HG03565 (cell line): ENCODE data around the gene PERM1.
"Not testable (repeated sequence)": the region's sequence is repeated elsewhere in the genome, so short reads cannot be mapped to it uniquely, and the experiment has no call there.

ENCODE experiments used
- ATAC-seq: cut with Tn5 transposase; IDR thresholded peaks from one replicate; pipeline ENCODE4 v1.9.1; 2021; ENCODE audit warnings: mild to moderate bottlenecking, moderate library complexity; ENCODE audit not compliant: unreplicated experiment

The PERM1 gene, protein sequence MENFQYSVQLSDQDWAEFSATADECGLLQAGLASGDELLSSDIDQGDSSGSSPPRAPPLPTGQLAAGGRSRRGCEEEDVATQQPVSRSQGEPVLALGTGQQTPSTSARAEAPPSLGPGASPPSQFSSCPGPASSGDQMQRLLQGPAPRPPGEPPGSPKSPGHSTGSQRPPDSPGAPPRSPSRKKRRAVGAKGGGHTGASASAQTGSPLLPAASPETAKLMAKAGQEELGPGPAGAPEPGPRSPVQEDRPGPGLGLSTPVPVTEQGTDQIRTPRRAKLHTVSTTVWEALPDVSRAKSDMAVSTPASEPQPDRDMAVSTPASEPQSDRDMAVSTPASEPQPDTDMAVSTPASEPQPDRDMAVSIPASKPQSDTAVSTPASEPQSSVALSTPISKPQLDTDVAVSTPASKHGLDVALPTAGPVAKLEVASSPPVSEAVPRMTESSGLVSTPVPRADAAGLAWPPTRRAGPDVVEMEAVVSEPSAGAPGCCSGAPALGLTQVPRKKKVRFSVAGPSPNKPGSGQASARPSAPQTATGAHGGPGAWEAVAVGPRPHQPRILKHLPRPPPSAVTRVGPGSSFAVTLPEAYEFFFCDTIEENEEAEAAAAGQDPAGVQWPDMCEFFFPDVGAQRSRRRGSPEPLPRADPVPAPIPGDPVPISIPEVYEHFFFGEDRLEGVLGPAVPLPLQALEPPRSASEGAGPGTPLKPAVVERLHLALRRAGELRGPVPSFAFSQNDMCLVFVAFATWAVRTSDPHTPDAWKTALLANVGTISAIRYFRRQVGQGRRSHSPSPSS

DNA sequence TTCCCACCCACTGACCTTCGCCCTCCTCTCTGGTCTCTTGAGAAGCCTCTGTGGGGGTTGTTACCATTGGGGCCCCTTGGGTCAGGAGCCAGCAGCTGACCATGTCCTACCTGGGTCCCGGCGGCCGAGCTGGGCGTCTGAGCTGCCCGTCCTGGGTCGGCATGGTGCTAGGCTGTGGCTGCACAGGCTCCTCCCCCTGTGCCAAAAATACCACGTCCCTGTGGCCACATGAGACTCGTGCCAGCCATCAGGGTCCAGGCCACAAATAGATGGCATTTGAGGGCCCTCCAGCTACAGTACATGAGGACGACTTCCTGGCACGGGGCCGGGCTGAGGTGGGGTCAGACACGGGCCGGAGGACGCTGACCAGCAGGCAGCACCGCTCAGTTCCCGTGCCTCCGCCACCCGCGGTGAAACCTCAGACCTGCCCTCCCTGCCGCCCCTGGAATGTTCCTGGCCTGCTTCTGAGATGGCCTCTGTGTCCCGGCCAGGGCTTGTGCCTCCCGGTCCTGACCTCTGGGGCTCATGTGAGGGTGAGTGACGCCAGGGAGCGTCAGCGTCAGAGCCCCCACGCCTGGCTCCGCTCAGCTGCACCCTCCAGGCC, at the start of gene PERM1:
TSS of gene PERM1 (minus strand) at position 139 of the 604 bp plus-strand sequence. CDS start 1,064 bp downstream, outside the sequence.
- ATAC-seq, result no peak

DNA sequence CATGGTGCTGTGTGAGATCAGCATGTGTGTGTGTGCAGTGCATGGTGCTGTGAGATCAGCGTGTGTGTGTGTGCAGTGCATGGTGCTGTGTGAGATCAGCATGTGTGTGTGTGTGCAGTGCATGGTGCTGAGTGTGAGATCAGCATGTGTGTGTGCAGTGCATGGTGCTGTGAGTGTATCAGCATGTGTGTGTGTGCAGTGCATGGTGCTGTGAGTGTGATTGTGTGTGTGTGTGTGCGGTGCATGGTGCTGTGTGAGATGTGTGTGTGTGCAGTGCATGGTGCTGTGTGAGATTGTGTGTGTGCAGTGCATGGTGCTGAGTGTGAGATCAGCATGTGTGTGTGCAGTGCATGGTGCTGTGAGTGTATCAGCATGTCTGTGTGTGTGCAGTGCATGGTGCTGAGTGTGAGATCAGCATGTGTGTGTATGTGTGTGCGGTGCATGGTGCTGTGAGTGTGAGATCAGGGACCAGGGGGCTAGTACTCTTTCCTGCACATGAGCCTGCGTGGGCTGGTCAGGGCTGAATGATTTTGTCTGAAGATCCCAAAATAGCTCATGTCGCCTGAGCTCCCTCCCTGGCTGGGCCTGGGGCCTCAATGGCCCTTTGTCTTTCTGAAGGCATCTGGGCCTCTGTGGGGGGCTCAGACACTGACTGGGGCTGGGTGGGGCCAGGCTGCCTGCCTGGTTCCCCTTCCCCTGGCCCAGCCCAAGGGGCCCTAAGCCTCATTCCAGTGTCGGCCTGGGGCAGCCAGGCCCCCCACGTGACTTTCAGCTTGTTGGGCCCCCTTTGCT, 49.2 kb upstream of the PERM1 start:
- ATAC-seq, result not testable (repeated sequence)

DNA sequence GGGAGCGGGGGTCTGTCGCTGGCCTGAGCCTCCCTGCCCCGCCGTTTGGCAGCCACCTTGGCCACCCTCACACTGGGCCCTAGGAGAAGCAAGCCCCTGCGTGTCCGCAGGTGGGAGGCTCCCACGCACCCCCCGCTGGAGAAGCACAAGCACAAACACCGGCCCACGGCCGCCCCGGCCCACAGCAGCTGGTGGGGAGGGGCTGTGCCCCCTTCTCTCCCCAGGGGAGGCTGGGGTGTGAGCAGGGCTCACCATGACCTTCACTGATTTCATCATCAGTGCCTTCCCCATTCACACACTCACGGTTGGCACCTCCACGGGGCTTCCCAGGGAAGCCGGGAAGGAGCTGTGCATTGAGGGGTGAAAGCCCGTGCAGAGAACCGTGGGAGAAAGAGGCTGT, 45.9 kb upstream of the PERM1 start:
- no peak for ATAC-seq

DNA sequence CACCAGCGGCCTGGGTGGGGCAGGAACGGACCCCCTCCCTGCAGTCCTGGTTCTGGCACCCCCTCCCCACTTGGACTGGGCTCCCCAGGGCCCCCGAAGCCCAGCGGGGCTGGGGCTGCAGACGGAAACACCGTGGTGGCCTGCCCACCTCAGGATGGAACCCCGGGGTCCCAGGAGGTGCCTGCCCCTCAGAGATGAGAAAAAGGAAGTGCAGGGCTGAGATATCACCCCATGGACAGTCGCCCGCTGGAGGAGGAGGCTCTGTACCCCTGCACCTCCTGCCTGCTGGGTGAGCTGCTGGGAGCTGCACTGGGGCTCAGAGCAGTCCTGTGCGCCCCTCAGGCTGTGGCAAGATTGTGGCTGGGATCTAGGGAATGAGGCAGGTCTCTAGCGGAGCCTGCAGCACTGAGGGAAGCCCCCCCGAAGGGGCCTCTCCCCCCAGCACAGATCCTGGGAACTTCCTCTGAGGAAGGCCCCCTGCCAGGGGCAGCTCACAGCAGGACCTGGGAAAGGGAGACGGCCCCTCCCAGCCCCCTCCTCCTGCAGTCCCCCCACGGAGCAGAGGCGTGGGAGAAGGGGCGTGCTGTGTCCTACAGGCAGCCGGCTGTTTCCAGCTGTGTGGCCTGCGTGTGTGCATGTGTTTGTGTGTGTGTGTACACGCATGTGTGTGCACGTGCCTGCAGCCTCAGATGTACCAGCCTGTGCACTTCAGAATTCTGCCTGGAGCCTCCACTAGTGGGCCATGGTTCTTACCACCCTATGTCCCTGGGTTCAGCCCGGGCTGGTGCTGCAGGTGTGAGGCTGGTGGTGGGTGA, 44.9 kb upstream of the PERM1 start:
- no peak for ATAC-seq

DNA sequence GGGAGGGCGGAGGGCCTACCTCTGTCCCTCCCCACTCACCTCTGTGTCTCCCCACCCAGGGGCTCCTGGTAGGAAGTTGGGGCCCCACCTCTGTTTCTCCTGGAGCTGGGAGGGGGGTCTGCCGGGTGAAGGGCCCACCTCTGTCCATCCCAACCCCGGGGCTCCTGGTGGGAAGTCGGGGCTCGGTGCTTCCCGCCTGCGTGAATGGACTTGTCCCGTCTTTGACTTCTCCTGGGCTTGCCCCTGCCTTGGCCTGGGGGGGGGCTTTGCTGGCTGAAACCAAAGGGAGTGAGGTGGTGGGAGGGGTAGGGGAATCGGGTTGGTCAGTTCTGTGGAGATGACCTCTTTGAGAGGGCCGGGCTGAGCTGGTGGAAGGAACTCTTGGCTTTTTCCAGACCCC, 43.8 kb upstream of the PERM1 start:
- no peak for ATAC-seq

DNA sequence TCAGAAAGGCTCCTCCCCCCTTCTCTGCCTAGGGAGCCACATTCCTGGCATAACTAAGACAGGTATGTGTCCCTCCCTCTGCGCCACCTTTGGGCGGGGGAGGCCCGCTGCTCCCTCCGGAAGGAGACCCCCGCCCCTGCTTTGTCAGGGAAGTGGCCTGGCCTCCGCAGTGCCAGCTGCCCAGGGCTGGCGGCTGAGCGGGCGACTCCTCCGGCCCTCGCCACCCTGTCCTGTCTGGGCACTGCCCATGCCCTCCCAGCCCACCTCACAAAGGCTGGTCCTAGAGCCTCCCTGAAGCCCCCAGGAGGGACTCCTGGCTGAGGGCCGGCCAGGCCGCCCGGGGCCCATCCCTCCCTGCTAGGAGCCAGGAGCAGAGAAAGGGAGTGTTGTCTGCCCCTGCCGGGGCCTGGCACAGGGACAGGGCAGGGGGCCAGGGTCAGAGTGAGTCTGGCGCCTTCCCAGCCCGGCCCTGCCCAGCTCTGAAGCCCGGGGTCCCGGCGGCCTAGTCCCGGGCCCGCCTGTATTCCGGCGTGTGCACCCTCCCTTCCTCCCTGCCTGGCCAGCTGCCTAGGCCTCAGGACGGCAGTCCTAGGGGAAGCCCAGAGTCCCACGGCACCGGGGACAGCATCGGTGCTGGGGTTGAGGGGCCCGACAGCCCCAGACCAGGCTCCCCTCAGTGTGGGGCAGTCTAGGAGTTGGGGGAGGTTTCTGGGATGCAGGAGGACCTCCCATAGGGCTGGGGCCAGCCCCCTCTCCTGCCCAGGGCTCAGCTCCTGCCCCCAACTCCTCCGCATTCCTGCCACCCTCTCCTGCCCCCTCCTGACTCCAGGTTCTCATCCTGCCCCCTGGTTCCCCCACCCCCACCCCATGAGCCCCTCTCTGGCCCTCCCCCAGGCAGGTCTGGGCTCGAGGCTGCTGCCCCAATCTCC, 43.1 kb upstream of the PERM1 start:
- no peak for ATAC-seq

DNA sequence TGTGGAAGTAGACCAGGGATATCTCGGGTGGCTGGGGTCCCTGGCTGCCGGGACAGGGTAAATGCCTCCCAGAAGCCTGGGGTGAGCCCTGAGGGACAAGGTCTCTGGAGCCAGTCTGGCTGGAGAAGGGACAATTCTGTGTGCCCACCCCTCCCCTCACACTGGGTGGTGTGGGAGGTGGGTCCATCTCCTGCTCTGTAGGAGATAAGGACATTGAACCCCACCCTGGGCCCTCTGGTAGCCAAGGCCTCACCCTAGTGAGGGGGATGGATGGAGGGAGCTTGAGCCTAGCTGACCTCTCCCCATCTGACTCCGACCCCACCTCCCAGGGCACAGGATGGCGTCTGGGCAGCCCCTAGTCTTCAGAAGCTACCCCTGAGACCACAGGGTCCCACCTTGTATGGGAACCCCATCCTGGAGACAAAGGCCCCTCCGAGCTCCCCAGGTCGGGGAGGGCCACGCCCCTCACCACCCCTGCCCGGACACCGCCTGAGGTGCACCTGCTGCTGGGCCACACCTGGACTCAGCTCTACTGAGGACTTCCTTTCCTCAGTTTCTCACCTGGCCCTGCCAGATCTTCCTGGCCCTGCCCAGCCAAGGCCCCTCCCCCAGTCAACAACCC, 42.4 kb upstream of the PERM1 start:
- ATAC-seq, result no peak

DNA sequence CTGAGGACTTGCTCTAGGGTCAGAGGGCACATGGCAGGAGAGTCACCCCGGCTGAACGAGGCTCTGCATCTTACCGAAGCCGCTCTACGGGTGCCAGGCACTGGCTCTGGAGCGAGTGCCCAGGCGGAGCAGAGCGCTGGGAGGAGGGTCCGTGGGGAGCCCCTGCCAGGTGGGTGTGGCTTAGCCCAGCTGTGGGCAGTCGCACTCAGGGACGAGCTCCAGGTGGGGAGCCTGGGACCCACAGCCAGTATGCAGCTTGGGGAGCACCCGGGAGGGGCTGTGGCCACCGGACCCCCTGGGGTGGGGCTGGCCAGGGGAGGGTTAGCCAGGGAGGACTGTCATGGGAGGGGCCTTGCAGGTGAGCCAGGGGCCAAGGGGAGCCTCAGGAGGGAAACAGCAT, 41.8 kb upstream of the PERM1 start:
- no peak for ATAC-seq

DNA sequence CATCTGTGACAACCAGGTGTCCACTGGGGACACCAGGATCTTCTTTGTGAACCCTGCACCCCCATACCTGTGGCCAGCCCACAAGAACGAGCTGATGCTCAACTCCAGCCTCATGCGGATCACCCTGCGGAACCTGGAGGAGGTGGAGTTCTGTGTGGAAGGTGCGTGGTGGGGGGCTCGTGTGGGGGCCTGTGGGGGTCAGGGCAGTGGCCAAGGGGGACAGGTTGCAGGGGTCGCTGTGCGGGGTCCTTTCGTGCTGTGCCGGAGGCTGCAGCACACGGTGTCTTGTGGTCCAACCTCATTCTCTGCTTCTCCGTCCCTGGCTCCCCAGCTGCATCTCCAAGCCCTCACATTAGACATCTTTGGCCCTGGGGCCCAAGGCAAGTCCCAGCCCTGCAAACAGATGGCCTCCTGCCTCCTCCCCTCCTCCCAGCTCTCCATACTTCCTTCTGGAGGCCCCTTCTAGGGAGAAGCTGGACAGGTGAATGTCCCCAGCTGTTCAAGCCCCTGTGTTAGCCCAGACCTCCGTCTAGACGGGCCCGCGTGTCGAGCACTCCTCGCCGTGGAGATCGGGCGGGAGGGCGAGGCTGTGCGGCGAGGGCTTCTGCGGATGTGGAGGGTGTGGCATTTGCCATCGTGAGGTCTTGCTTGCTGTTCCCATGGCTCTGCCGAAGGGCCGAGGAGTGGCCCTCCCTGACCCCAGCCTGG, 40.6 kb upstream of the PERM1 start:
- no peak for ATAC-seq

DNA sequence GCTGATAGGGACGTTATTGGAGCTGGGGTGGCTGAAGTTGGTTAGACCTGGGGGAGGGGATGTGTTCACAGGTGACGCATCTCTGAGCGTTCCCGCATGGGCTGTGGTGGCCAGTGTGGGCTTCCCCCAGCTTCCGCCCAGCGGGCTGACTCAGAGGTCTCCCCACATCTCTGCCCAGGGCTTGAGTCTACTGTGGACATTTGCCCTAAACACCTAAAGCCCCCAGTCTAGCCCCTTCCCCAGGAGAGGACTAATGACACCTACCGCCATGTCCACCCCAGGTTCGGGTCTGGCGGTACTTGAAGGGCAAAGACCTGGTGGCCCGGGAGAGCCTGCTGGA, 40.0 kb upstream of the PERM1 start:
- no peak for ATAC-seq

DNA sequence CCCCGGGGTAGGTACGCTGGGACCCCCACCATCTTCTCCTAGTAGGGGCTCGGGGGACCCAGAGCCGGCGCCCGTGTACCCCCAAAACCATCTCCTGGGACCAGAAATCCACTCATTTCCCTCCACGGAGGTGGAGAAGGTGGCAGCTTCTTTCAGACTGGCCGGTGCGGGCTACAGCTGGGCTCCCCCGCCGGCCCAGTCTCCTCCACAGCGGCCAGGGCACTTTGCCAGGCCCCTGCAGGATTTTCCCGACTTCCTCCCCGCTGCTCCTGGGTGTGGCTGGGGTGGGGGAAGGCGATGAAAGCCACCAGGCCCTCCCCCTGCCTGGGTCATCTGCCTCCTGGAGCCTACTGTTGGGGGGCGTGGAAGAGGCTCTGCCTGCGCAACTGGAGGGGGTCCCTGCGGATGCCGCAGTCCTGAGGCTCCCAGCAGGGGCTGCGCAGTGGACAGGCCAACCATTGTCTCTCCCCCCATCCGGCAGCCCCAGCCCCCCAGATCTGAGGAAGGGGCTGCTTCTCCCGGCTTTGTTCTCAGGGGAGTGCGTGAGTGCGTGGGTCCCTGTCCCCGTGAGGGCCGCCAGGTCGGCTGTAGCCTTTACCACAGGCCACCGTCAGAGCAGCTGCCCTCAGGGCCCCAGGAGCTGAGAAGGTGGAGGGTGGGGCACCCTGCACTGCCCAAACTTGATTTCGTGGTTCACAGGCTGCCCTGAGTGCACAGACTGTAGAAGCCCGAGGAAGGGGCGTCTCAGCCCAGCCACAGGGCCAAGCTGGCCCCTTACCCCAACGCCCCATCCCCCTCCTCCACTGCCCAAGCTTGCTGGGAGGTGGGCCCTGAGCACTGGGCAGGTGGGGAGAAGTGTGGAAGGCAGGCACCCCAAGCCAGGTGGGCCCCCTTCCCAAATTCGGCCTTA, 39.4 kb upstream of the PERM1 start:
- ATAC-seq, result no peak

DNA sequence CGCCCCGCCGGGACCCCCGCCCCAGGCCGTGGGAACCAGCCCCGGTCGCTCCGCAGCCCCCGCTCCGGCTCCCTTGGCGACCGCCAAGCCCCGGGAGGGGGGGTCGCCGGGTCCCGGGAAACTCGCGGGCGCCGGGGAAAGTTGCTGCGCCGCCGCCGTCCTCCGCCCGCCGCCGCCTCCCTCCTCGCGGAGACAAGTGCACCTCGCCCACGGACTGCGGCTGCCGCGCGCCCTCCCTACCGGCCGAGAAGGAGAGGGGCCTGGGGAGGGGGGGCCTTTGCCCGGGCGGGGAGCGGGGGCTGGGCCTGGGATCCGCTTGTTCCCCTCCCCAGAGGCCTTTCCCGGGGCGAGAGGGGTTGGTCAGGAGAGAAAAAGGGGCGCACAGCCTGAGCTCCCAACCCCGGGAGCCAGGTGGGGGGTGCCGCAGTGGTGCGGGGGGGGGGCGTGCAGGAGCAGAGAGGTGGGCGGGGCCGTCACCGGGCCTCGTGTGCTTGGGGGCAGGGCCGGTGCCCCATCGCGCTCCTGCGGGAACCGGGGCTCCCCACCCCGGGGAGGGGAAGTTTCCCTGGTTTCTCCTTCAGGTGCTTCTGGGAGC, 38.6 kb upstream of the PERM1 start:
- ATAC-seq, result peak; percentile 6

DNA sequence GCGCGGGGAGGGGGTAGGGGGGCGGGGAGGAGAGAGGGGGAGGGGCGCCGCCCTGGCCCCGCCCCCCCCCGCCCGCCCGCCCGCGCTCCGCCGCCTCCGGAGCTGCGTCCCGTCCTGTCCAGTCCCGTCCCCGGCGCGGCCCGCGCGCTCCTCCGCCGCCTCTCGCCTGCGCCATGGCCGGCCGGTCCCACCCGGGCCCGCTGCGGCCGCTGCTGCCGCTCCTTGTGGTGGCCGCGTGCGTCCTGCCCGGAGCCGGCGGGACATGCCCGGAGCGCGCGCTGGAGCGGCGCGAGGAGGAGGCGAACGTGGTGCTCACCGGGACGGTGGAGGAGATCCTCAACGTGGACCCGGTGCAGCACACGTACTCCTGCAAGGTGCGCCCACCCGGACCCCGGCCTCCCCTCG, 38.1 kb upstream of the PERM1 start, which contains the start of gene AGRN:
TSS of gene AGRN (plus strand) at position 121 of the 405 bp plus-strand sequence. CDS start at position 174, 53 bp downstream.
- ATAC-seq, result peak; percentile 18

DNA sequence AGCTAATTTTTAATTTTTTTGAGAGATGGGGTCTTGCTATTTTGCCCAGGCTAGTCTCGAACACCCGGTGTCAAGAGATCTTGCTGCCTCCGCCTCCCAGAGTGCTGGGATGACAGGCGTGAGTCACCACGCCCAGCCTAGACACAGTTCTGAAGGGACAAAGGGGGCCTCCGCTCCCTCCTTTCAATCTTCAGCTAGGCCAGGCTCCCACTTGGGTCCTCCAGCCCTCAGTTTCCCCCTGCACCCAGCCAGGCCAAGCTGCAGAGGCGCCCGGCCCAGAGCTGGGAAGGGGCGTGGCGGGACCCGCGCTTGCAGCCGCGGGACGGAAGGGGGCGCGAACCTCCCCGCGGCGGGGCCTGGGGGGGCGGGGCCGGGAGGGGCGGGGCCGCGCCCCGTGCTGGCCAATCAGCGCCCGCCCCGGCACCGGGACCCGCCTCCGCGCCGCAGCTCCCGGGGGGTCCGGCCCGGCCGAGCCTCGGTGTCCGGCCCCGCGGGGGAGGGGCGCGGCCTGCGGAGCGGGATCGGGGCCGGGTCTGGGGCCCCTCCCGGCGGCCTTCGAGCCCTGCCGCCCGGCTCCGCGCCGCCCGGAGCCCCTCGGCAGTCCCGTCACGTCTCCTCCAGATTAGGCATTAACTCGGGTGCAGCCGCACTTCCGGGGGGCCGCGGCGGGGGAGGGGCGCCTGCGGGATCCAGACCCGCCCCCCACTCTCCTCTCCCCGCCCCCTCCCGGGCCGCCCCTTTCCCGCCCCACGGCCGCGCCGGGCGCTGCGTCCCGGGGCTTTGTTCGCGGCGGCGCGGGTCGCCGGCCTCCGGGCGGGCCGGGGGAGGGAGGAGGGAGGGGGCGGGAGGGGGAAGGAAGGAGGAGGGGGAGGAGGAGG, 37.5 kb upstream of the PERM1 start:
- peak; percentile 67 for ATAC-seq

DNA sequence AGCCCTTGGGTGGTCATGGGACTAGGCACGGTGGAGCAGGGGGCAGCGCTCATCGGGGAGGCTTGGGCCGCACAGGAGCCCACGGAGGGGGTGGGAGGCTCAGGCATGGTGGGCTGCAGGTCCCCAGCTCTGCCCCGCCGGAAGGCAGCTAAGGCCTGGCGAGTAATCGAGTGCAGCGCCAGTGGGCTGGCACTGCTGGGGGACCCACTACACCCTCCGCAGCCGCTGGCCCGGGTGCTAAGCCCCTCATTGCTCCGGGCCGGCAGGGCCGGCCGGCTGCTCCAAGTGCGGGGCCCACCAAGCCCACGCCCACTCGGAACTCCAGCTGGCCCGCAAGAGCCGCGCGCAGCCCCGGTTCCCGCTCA, 36.4 kb upstream of the PERM1 start:
- not testable (repeated sequence) for ATAC-seq
